Glutamatergic neuron (in vitro differentiated cells): ENCODE data around the gene CHRNA1. TPM values are rescaled to one million over a fixed set of nuclear protein-coding genes. Genes with fewer than 3 reads are reported as not detected.

Experiments
- DNase-seq: peaks from one replicate; pipeline ENCODE4 v3.0.0; 2022
- H3K27ac Mint-ChIP-seq: one replicate; pipeline ENCODE4 v1.8.0; 2020; ENCODE audit warnings: mild to moderate bottlenecking, mixed read lengths, inconsistent platforms; ENCODE audit not compliant: unreplicated experiment
- H3K27me3 Mint-ChIP-seq: one replicate; pipeline ENCODE4 v1.8.0; 2020; ENCODE audit warnings: mild to moderate bottlenecking, moderate library complexity, mixed read lengths, inconsistent platforms; ENCODE audit not compliant: unreplicated experiment
- H3K36me3 Mint-ChIP-seq: one replicate; pipeline ENCODE4 v1.8.0; 2020; ENCODE audit warnings: mild to moderate bottlenecking, mixed read lengths, inconsistent platforms; ENCODE audit not compliant: unreplicated experiment
- H3K4me1 Mint-ChIP-seq: one replicate; pipeline ENCODE4 v1.8.0; 2020; ENCODE audit warnings: mild to moderate bottlenecking, low read depth, mixed read lengths, inconsistent platforms; ENCODE audit not compliant: unreplicated experiment
- H3K4me3 Mint-ChIP-seq: one replicate; pipeline ENCODE4 v1.8.0; 2020; ENCODE audit warnings: mild to moderate bottlenecking, mixed read lengths, inconsistent platforms; ENCODE audit not compliant: unreplicated experiment
- H3K9me3 Mint-ChIP-seq: one replicate; pipeline ENCODE4 v1.8.0; 2020; ENCODE audit warnings: mild to moderate bottlenecking, moderate library complexity, mixed read lengths, inconsistent platforms; ENCODE audit not compliant: unreplicated experiment
- total RNA-seq: library from RNA; stranded (reverse); fragmentation: NEBNext Ultra II Directional; extraction: Animal tissue kit (Norgen Biotek cat#: 25700); gene quantifications from one replicate; pipeline ENCODE4 v1.2.1, GENCODE V29; 2021; ENCODE audit not compliant: unreplicated experiment
- TF ChIP-seq, protein P1 (sequence below): fragments of 200-600 bp; sonication (generic); IDR thresholded peaks from one replicate; pipeline ENCODE4 v1.5.0; 2021; ENCODE audit not compliant: partially characterized antibody, unreplicated experiment

CHRNA1 gene
- total RNA-seq, 1 donor from 2014 or later, result 161 TPM

DNA sequence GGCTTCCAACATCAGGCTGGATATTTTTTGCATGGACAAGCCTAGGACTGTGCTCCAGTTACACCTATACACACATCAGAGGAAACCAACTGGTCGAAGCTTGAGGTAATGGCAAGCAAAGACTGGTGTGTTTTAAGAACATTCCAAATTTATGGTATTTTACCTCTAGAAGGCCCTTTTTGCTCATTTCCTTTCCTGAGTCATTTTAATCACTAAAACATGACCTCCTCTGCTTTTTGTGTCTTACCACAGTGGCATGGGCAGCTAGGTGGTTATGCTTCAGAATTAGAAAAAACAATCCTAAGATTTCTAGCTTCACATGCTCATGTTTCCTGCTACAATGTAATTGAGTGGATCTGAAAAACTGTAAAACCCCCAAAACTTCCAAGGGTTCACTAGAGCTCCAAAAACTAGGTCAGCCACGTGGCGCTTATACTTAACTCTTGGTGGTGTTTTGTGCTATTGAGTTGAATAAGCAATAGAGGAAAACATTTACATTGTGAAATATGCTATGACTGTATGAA is 30.6 kb upstream of the CHRNA1 start:
- H3K27ac Mint-ChIP-seq, result no peak overlapping the region
- TF ChIP-seq, protein P1, sequence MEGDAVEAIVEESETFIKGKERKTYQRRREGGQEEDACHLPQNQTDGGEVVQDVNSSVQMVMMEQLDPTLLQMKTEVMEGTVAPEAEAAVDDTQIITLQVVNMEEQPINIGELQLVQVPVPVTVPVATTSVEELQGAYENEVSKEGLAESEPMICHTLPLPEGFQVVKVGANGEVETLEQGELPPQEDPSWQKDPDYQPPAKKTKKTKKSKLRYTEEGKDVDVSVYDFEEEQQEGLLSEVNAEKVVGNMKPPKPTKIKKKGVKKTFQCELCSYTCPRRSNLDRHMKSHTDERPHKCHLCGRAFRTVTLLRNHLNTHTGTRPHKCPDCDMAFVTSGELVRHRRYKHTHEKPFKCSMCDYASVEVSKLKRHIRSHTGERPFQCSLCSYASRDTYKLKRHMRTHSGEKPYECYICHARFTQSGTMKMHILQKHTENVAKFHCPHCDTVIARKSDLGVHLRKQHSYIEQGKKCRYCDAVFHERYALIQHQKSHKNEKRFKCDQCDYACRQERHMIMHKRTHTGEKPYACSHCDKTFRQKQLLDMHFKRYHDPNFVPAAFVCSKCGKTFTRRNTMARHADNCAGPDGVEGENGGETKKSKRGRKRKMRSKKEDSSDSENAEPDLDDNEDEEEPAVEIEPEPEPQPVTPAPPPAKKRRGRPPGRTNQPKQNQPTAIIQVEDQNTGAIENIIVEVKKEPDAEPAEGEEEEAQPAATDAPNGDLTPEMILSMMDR, result no peak
- H3K27me3 Mint-ChIP-seq, result no peaks in the 10 kb centered on the region
- H3K4me3 Mint-ChIP-seq, result no peak overlapping the region
- DNase-seq, result no peak
- H3K4me1 Mint-ChIP-seq, result no peaks in the 10 kb centered on the region
- H3K9me3 Mint-ChIP-seq, result no peaks in the 10 kb centered on the region
- H3K36me3 Mint-ChIP-seq, result peaks cover 6% of the 10 kb centered on the region

DNA sequence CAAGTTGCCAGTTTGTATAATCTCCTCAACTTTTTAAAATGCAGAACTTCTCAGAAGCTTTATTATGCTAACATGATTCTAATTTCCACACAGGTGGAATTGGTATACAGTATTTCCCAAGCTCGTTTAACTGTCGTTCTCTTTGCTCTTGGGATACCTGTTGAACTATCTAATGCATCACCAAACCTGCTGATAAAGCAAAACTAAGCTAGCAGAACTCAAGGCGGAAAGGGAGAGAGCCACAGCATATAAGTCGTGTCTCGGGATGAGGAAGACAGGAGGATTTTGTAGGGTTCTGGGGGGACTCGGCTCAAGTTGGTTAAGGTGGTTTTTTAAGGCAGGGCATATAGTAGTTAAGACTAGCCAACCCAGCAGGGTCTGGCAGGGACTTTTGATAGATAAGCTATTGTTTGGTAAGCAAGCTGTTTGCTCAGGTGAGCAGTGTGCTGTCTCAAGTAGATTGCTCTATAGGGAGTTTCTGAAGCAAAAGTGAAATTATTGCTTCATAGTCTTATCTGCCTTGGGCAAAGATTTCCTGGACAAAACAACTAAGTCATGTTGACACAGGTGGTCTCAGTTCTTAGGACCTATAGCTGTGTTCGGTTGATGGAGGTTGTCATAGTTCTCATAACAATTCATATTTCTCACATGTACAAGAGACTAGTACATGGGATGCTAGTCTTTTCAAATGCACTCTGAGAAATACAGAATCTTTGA is 28.2 kb upstream of the CHRNA1 start:
- H3K4me3 Mint-ChIP-seq, result no peak overlapping the region
- H3K36me3 Mint-ChIP-seq, result peaks cover 6% of the 10 kb centered on the region
- TF ChIP-seq, protein P1, result no peak
- peaks cover 2% of the 10 kb centered on the region for H3K27me3 Mint-ChIP-seq
- H3K4me1 Mint-ChIP-seq, result peaks cover 12% of the 10 kb centered on the region
- peaks cover 3% of the 10 kb centered on the region for H3K9me3 Mint-ChIP-seq
- H3K27ac Mint-ChIP-seq, result no peak overlapping the region
- no peak for DNase-seq

DNA sequence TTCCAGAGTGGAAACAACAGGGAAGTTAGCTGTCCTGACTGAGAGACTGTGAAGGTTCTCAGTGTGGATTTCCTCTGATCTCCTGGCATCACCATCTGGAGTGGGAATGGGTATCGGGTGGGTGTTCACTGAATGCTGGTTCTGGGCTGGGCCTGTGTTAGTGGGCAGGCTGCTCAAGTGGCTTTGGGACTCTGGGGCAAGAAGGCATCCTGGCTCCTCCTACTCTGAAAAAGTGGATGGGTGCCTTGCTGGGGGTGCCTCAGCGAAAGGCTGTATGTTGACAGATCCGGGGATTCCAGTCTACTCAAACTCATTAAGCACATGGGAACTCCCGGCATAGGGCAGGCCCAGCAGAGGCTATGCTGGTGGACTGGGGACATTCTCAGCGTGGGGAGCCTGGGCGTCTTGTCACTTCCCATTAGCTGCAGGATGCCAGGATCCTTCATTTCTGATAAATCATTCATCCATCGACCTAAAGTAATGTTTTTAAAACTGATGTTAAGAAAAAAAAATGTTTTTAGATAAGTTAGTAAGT is 27.5 kb upstream of the CHRNA1 start:
- TF ChIP-seq, protein P1, result no peak
- no peak for DNase-seq
- no peak overlapping the region for H3K27ac Mint-ChIP-seq
- H3K9me3 Mint-ChIP-seq, result peaks cover 3% of the 10 kb centered on the region
- H3K4me1 Mint-ChIP-seq, result peaks cover 15% of the 10 kb centered on the region
- H3K4me3 Mint-ChIP-seq, result no peak overlapping the region
- peaks cover 6% of the 10 kb centered on the region for H3K36me3 Mint-ChIP-seq
- peaks cover 2% of the 10 kb centered on the region for H3K27me3 Mint-ChIP-seq

DNA sequence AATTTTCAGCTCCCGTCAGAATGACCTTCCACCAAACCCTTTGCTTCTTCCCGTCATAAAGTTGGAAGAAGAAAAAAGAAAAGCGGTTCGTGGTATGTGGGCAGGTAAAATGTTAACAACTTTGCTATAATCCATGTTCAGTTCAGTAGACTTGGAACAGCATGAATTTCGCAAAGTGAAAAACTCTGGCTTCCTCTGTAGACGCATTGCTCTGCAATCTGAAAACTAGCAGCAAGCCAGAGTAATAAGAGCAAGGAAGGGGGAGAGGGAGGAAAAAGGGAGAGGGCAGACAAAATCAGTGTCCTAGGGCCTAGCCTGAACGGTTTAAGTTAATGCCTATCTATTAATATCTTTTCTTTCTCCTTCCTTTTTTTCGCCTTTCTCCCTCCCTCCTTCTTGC is 26.7 kb upstream of the CHRNA1 start:
- Mint-ChIP-seq H3K27ac (no peak overlapping the region), H3K4me1 (peaks cover 15% of the 10 kb centered on the region), H3K9me3 (peaks cover 3% of the 10 kb centered on the region), H3K4me3 (no peak overlapping the region), H3K36me3 (peaks cover 6% of the 10 kb centered on the region), H3K27me3 (peaks cover 2% of the 10 kb centered on the region)
- no peak for DNase-seq
- TF ChIP-seq, protein P1, result no peak

DNA sequence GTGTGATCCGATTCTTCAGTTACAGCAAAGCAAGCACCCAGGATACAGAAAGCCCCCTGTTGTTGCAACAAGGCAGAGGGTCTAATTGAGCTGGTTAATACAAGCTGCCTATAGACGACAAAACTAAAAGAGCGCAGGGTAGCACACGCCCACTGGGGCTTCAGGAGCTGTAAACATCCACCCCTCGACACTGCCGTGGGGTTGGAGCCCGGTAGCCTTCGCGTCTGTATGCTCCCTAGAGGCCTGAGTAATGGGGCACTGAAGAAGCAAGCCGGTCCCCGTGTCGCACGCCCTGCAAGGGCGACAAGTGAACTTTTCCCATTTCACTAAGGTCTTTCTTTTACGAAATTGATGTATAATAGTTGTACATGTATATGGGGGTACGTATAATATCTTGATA is 24.7 kb upstream of the CHRNA1 start:
- TF ChIP-seq, protein P1, result no peak
- Mint-ChIP-seq H3K4me3 (peak overlapping the region; percentile 75), H3K36me3 (peaks cover 6% of the 10 kb centered on the region), H3K27me3 (peaks cover 2% of the 10 kb centered on the region), H3K4me1 (peaks cover 19% of the 10 kb centered on the region), H3K27ac (peak overlapping the region; percentile 99), H3K9me3 (peaks cover 4% of the 10 kb centered on the region)
- DNase-seq, result no peak
